ENCODE results near the gene IL17RD. TPM values are rescaled to one million over a fixed set of nuclear protein-coding genes. Genes with fewer than 3 reads are reported as not detected.

Gene IL17RD
- total RNA-seq, 1 experiment from 2014 or later: 1.3 TPM

GRCh38 chr3:57078635-57079473, 86.3 kb downstream of the IL17RD start:
- ChIA-PET CTCF (no interaction called here), POLR2A (ENCODE audit: low non-redundant PET) (no interaction called here)
- Histone ChIP-seq H3K4me3 (ENCODE audit: low read depth, low read length, poor library complexity, severe bottlenecking) (peak overlapping the region; percentile 47), H3K9me3 (ENCODE audit: low read depth, low read length, poor library complexity, severe bottlenecking) (no peaks in the 10 kb centered on the region), H3K27me3 (replicated peaks; ENCODE audit: insufficient read depth, low read depth, low read length, poor library complexity) (peaks cover 7% of the 10 kb centered on the region), H3K36me3 (ENCODE audit: insufficient read depth, low read length, poor library complexity, severe bottlenecking) (no peaks in the 10 kb centered on the region), H3K4me1 (ENCODE audit: insufficient read depth, low read length, poor library complexity, severe bottlenecking) (no peaks in the 10 kb centered on the region), H3K27ac (ENCODE audit: low read depth, low read length, poor library complexity, severe bottlenecking) (no peak overlapping the region)
- peak; percentile 25 for DNase-seq (ENCODE audit: low spot score)
- TF ChIP-seq CTCF (conservative IDR thresholded peaks at IDR 0.05; ENCODE audit: low read depth, low read length) (no peak), EZH2 (IDR thresholded peaks at IDR 0.05; ENCODE audit: borderline replicate concordance, low read depth, low read length, poor library complexity, severe bottlenecking) (no peak)
- BruUV-seq (replicated peaks): no TSS peak
- intact Hi-C loops (cut with micrococcal nuclease; ENCODE audit: unreplicated experiment): no loop called here

- Histone ChIP-seq H3K4me3 (ENCODE audit: low read depth, low read length, poor library complexity, severe bottlenecking) (peak overlapping the region; percentile 47), H3K27me3 (replicated peaks; ENCODE audit: insufficient read depth, low read depth, low read length, poor library complexity) (peaks cover 7% of the 10 kb centered on the region), H3K27ac (ENCODE audit: low read depth, low read length, poor library complexity, severe bottlenecking) (no peak overlapping the region), H3K9me3 (ENCODE audit: low read depth, low read length, poor library complexity, severe bottlenecking) (no peaks in the 10 kb centered on the region), H3K36me3 (ENCODE audit: insufficient read depth, low read length, poor library complexity, severe bottlenecking) (no peaks in the 10 kb centered on the region), H3K4me1 (ENCODE audit: insufficient read depth, low read length, poor library complexity, severe bottlenecking) (no peaks in the 10 kb centered on the region)
- no TSS peak for BruUV-seq (replicated peaks)
- peak; percentile 33 for DNase-seq (ENCODE audit: low spot score)
- intact Hi-C loops (cut with micrococcal nuclease; ENCODE audit: unreplicated experiment): no loop called here
- ChIA-PET POLR2A (ENCODE audit: low non-redundant PET) (no interaction called here), CTCF (no interaction called here)
- no peak for TF ChIP-seq EZH2 (IDR thresholded peaks at IDR 0.05; ENCODE audit: borderline replicate concordance, low read depth, low read length, poor library complexity, severe bottlenecking)
Observed at GRCh38 chr3:57078344-57078634, 86.9 kb downstream of the IL17RD start.

GRCh38 chr3:57077630-57078343, 87.4 kb downstream of the IL17RD start:
- Histone ChIP-seq H3K4me1 (ENCODE audit: insufficient read depth, low read length, poor library complexity, severe bottlenecking) (no peaks in the 10 kb centered on the region), H3K27ac (ENCODE audit: low read depth, low read length, poor library complexity, severe bottlenecking) (no peak overlapping the region), H3K36me3 (ENCODE audit: insufficient read depth, low read length, poor library complexity, severe bottlenecking) (no peaks in the 10 kb centered on the region), H3K9me3 (ENCODE audit: low read depth, low read length, poor library complexity, severe bottlenecking) (no peaks in the 10 kb centered on the region), H3K4me3 (ENCODE audit: low read depth, low read length, poor library complexity, severe bottlenecking) (no peak overlapping the region), H3K27me3 (replicated peaks; ENCODE audit: insufficient read depth, low read depth, low read length, poor library complexity) (peaks cover 7% of the 10 kb centered on the region)
- POLR2A ChIA-PET (ENCODE audit: low non-redundant PET): no interaction called here
- BruUV-seq (replicated peaks): no TSS peak
- CTCF ChIA-PET: no interaction called here
- intact Hi-C loops (cut with micrococcal nuclease; ENCODE audit: unreplicated experiment): no loop called here
- DNase-seq (ENCODE audit: low spot score): no peak
- TF ChIP-seq CTCF (conservative IDR thresholded peaks at IDR 0.05; ENCODE audit: low read depth, low read length): no peak
- no peak for TF ChIP-seq EZH2 (IDR thresholded peaks at IDR 0.05; ENCODE audit: borderline replicate concordance, low read depth, low read length, poor library complexity, severe bottlenecking)
